Calu3 (cell line): Measurements from ENCODE around the gene TRABD2B. TPM values are rescaled to one million over a fixed set of nuclear protein-coding genes. Genes with fewer than 3 reads are reported as not detected.

Experiments
- BruUV-seq: library from RNA; stranded (reverse); fragments of 400-500 nt; replicated peaks from 2 replicates; lab custom pipeline; 2021; lab: Mats Ljungman, UMichigan
- CTCF ChIA-PET: fragments of 300-600 bp; sonication (Branson Sonifier 250); formaldehyde crosslinking; loops from one replicate; lab custom pipeline; 2022; ENCODE audit warnings: antibody characterized with exemption; lab: Charles Lee
- DNase-seq: peaks from one replicate; pipeline ENCODE4 v3.0.0; 2022
- H3K27ac Mint-ChIP-seq: one replicate; pipeline ENCODE4 v1.8.0; 2022; ENCODE audit warnings: mixed read lengths; ENCODE audit not compliant: unreplicated experiment
- H3K27me3 Mint-ChIP-seq: one replicate; pipeline ENCODE4 v1.8.0; 2022; ENCODE audit warnings: mixed read lengths; ENCODE audit not compliant: unreplicated experiment
- H3K36me3 Mint-ChIP-seq: one replicate; pipeline ENCODE4 v1.8.0; 2022; ENCODE audit warnings: mild to moderate bottlenecking, moderate library complexity, mixed read lengths; ENCODE audit not compliant: insufficient read depth, unreplicated experiment
- H3K4me1 Mint-ChIP-seq: one replicate; pipeline ENCODE4 v1.8.0; 2022; ENCODE audit warnings: mild to moderate bottlenecking, low read depth, mixed read lengths; ENCODE audit not compliant: unreplicated experiment
- H3K4me3 Mint-ChIP-seq: one replicate; pipeline ENCODE4 v1.8.0; 2022; ENCODE audit warnings: mild to moderate bottlenecking, low read depth, moderate library complexity, mixed read lengths; ENCODE audit not compliant: unreplicated experiment
- H3K9me3 Mint-ChIP-seq: one replicate; pipeline ENCODE4 v1.8.0; 2022; ENCODE audit warnings: low read depth, mixed read lengths; ENCODE audit not compliant: unreplicated experiment
- intact Hi-C: fragments of 100-400 bp; cut with micrococcal nuclease; formaldehyde crosslinking; loops from one replicate; pipeline ENCODE4 v1.10.0; 2022; ENCODE audit not compliant: unreplicated experiment
- total RNA-seq: library from RNA; stranded (reverse); gene quantifications from 2 replicates; pipeline ENCODE4 v1.2.3, GENCODE V29; 2022
- TF ChIP-seq, protein P1 (sequence below): fragments of 200-600 bp; IDR thresholded peaks from one replicate; pipeline ENCODE4 v1.8.0; 2022; ENCODE audit warnings: antibody characterized with exemption; ENCODE audit not compliant: unreplicated experiment

TRABD2B gene
- total RNA-seq, 1 experiment from 2014 or later: 0.42 TPM

DNA sequence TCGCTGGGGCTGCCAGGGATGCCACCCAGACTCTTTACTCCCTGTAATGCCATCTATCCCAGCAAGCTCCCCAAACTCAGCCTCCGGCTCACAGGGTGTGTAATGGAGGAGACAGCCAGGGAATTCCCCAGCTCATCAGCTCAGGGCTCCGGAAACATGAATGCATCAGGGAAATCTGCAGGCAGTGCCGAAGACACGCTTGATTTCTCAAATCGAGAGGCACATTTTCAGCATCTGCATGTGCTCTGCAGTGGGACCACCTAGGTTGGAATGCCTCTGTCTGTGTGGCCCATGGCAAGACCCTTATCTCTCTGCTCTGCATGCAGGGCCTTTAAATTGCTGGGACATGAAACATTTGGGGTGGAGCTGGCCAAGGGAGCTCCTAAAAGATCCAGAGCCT lies 170.1 kb downstream of the TRABD2B start:
- H3K4me3 Mint-ChIP-seq: no peak overlapping the region
- BruUV-seq: no TSS peak
- no peaks in the 10 kb centered on the region for H3K36me3 Mint-ChIP-seq
- H3K4me1 Mint-ChIP-seq: no peaks in the 10 kb centered on the region
- CTCF ChIA-PET: no interaction called here
- H3K27me3 Mint-ChIP-seq: peaks cover 20% of the 10 kb centered on the region
- no peak for DNase-seq
- intact Hi-C loops: no loop called here
- H3K9me3 Mint-ChIP-seq: no peaks in the 10 kb centered on the region
- H3K27ac Mint-ChIP-seq: no peak overlapping the region
- TF ChIP-seq, protein P1, sequence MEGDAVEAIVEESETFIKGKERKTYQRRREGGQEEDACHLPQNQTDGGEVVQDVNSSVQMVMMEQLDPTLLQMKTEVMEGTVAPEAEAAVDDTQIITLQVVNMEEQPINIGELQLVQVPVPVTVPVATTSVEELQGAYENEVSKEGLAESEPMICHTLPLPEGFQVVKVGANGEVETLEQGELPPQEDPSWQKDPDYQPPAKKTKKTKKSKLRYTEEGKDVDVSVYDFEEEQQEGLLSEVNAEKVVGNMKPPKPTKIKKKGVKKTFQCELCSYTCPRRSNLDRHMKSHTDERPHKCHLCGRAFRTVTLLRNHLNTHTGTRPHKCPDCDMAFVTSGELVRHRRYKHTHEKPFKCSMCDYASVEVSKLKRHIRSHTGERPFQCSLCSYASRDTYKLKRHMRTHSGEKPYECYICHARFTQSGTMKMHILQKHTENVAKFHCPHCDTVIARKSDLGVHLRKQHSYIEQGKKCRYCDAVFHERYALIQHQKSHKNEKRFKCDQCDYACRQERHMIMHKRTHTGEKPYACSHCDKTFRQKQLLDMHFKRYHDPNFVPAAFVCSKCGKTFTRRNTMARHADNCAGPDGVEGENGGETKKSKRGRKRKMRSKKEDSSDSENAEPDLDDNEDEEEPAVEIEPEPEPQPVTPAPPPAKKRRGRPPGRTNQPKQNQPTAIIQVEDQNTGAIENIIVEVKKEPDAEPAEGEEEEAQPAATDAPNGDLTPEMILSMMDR: no peak

DNA sequence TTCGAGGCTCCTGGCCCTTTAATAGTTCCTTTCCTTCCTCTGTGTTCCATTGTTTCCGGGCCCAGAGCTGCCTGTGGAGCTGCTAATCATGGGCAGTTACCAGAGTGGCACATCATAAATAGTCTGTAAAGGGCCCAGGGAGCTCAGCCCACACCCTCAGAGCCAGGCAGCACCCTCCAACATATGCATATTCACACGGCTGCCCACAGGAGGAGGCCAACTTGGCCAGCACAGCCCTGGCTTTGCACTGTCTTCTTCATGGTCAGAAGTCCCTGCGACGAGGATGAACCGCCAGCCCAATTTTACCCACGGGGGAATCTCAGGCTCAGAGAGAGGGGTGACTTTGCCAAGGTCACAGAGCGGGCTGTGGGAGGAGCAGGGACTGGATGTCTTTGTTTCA lies 172.5 kb downstream of the TRABD2B start:
- intact Hi-C loops: no loop called here
- Mint-ChIP-seq H3K4me3 (no peak overlapping the region), H3K27me3 (peaks cover 9% of the 10 kb centered on the region), H3K36me3 (no peaks in the 10 kb centered on the region), H3K9me3 (no peaks in the 10 kb centered on the region), H3K27ac (no peak overlapping the region), H3K4me1 (no peaks in the 10 kb centered on the region)
- no TSS peak for BruUV-seq
- DNase-seq: no peak
- CTCF ChIA-PET: no interaction called here
- TF ChIP-seq, protein P1: no peak

DNA sequence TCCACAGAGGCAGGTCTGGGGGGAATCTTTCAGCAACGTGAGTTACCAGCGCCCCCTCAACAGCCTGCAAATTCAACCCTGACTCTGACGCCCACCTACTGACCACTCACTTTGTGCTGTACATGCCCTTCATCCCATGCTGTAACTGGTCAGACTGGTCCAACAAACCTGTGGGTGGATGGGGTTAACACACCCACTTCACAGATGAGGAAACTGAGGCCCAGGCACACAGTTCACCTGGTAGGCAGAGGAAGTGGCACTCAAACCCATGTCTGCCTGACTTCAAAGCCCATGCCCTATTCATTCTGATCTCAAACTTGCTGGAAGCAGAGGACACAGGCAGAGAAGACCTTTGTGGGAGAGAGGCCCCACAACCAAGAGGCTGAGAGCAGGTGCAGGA lies 172.9 kb downstream of the TRABD2B start:
- TF ChIP-seq, protein P1: no peak
- H3K9me3 Mint-ChIP-seq: no peaks in the 10 kb centered on the region
- H3K4me3 Mint-ChIP-seq: no peak overlapping the region
- no peak overlapping the region for H3K27ac Mint-ChIP-seq
- no TSS peak for BruUV-seq
- H3K27me3 Mint-ChIP-seq: peaks cover 5% of the 10 kb centered on the region
- intact Hi-C loops: no loop called here
- no peaks in the 10 kb centered on the region for H3K36me3 Mint-ChIP-seq
- no peaks in the 10 kb centered on the region for H3K4me1 Mint-ChIP-seq
- CTCF ChIA-PET: no interaction called here
- DNase-seq: no peak

DNA sequence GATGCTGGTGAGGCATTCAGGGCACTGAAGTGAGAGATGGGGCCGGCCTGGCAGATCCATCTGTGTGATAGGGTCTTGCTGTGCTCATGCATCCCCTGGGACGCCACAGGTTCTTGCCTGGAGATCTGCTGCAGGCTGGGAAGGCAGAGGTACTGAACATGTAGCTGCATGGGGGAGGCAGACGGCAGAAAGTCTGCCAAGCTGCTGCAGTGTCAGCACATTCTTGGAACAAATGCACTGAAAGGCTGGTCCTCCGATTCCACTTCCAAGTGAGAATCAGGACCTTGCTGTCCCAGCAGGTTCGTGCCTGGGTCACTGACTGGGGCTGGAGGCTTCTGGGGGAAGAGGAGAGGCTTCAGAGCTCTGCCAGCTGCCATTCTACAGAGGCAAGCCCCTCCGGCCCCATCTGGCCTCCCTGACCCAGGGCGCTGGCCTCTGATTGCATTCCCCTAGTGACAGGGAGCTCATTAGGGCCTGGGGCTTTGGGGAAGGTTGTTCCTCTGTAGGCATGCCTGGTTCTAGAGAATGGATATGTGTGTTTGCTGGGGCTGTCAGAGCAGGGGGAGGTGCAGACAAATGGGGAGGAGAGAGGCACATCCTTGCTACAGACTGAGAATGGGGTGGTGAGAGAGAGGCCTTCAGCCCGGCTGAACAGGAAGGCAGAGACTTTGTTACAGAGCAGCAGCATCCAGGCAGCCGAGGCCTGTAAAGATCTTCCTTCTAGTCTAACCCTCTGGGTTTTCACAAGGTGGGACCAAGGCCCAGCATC lies 174.0 kb downstream of the TRABD2B start:
- no peaks in the 10 kb centered on the region for H3K4me1 Mint-ChIP-seq
- TF ChIP-seq, protein P1: no peak
- H3K27ac Mint-ChIP-seq: no peak overlapping the region
- H3K9me3 Mint-ChIP-seq: no peaks in the 10 kb centered on the region
- intact Hi-C loops: no loop called here
- DNase-seq: no peak
- H3K36me3 Mint-ChIP-seq: no peaks in the 10 kb centered on the region
- no peaks in the 10 kb centered on the region for H3K27me3 Mint-ChIP-seq
- CTCF ChIA-PET: no interaction called here
- H3K4me3 Mint-ChIP-seq: no peak overlapping the region
- BruUV-seq: no TSS peak
